ENCODE measurements around the gene MALL. TPM values are rescaled to one million over a fixed set of nuclear protein-coding genes. Genes with fewer than 3 reads are reported as not detected.

MALL gene
- total and polyA plus RNA-seq, 2 of the 8 experiments (the other 6 are each of a cell fraction or from before 2014, with no cell fraction given), result 3.9 to 8.0 TPM

- Histone ChIP-seq H3K23me2 (ENCODE audit: low read depth, low read length) (no peaks in the 10 kb centered on the region), H3K14ac (ENCODE audit: insufficient read length) (no peak overlapping the region), H3K56ac (replicated peaks; ENCODE audit: insufficient read length, low read depth, low read length) (no peak overlapping the region), H3K4me1 (replicated peaks in 1 of 4; ENCODE audit: control insufficient read depth in 3 of 4, insufficient read depth in 4 of 4, low read length in 3 of 4) (no peaks in the 10 kb centered on the region), H3K27me3 (replicated peaks in 1 of 4; ENCODE audit: control insufficient read depth in 3 of 4, extremely low read depth in 1 of 4, insufficient read depth in 3 of 4, low read length in 3 of 4) (peaks cover 0 to 5% (median 0%) of the 10 kb centered on the region in 4 experiments; a peak in 3 of 7 replicates), H2BK5ac (ENCODE audit: low read depth, low read length) (no peak overlapping the region), H4K8ac (ENCODE audit: extremely low read depth, insufficient read depth, low read length) (no peak overlapping the region), H2BK12ac (ENCODE audit: low read depth, low read length) (no peak overlapping the region), H3K9me3 (ENCODE audit: insufficient read depth in 2 of 2, low read depth in 1 of 2, low read length in 1 of 2) (no peaks in the 10 kb centered on the region), H4K5ac (ENCODE audit: insufficient read length, low read depth, low read length) (no peak overlapping the region), H2BK120ac (replicated peaks; ENCODE audit: low read depth, low read length) (no peak overlapping the region), H4K91ac (replicated peaks; ENCODE audit: insufficient read length, low read length) (no peak overlapping the region), H2AFZ (ENCODE audit: low read length) (no peak overlapping the region), H4K20me1 (replicated peaks in 1 of 2; ENCODE audit: control insufficient read depth in 1 of 2, insufficient read depth in 2 of 2, low read length in 2 of 2) (no peaks in the 10 kb centered on the region), H3K4ac (replicated peaks; ENCODE audit: insufficient read length, low read depth, low read length) (no peak overlapping the region), H3K18ac (ENCODE audit: extremely low read depth, low read length) (no peak overlapping the region), H3K79me2 (ENCODE audit: control insufficient read depth in 1 of 2, insufficient read depth in 2 of 2, low read length in 2 of 2) (no peaks in the 10 kb centered on the region), H3K4me3 (ENCODE audit: extremely low read depth in 1 of 4, insufficient read depth in 2 of 4, low read depth in 3 of 4, low read length in 4 of 4) (no peak overlapping the region), H3K4me2 (ENCODE audit: insufficient read depth in 1 of 2, low read depth in 2 of 2, low read length in 2 of 2) (no peak overlapping the region), H3K36me3 (ENCODE audit: control insufficient read depth in 2 of 4, insufficient read depth in 4 of 4, low read length in 3 of 4) (no peaks in the 10 kb centered on the region), H3K27ac (ENCODE audit: low read depth, low read length) (no peak overlapping the region), H3K9ac (replicated peaks in 1 of 4; ENCODE audit: extremely low read depth in 1 of 4, low read depth in 3 of 4, low read length in 3 of 4) (no peak overlapping the region), H2AK5ac (ENCODE audit: low read depth, low read length) (no peak overlapping the region; the same call in 1 of the 2 replicates), H3K79me1 (ENCODE audit: low read depth, low read length) (no peaks in the 10 kb centered on the region), H3K23ac (ENCODE audit: insufficient read length) (no peak overlapping the region), H2BK15ac (ENCODE audit: low read length) (no peak overlapping the region), H2BK20ac (ENCODE audit: low read length) (no peak overlapping the region)
- no peak for TF ChIP-seq POLR2AphosphoS5 (IDR thresholded peaks at IDR 0.05; ENCODE audit: low read depth, low read length)
- no peak for TF ChIP-seq POLR2A (IDR thresholded peaks at IDR 0.05; ENCODE audit: control extremely low read depth in 1 of 2, low read depth in 2 of 2, low read length in 2 of 2)
- no peak for TF ChIP-seq NANOG (IDR thresholded peaks at IDR 0.05; ENCODE audit: insufficient read depth, low read depth, low read length, poor library complexity, severe bottlenecking)
- no peak for TF ChIP-seq CEBPB (IDR thresholded peaks at IDR 0.05; ENCODE audit: low read depth, low read length)
- no peak for TF ChIP-seq TAF1 (IDR thresholded peaks at IDR 0.05; ENCODE audit: low read depth, low read length)
- TF ChIP-seq NRF1 (IDR thresholded peaks at IDR 0.05; ENCODE audit: low read depth, low read length), result no peak
- no peak for TF ChIP-seq CHD2 (IDR thresholded peaks at IDR 0.05; ENCODE audit: low read length)
- TF ChIP-seq TAF7 (optimal IDR thresholded peaks at IDR 0.05; ENCODE audit: borderline replicate concordance, low read depth, low read length), result no peak
- no peak for TF ChIP-seq GTF2F1 (IDR thresholded peaks at IDR 0.05; ENCODE audit: borderline replicate concordance, low read depth, low read length)
- no peak for TF ChIP-seq SIX5 (IDR thresholded peaks at IDR 0.05; ENCODE audit: low read depth, low read length)
- POLR2A ChIA-PET (ENCODE audit: partially characterized antibody), result no interaction called here
- FAIRE-seq, result no peak
- WGBS, 2 experiments (ENCODE audit: extremely low coverage in 1 of 2, insufficient coverage in 1 of 2, insufficient read length in 1 of 2, insufficient replicate concordance in 2 of 2, low coverage in 1 of 2, low lambda C conversion rate in 2 of 2, missing lambda C conversion rate in 1 of 2), result 99% methylated on average over 3 of the region's 3 CpGs; no CpG with 5 or more reads in 1 of the 2 experiments
- no peak for DNase-seq (ENCODE audit: low read depth in 1 of 2, low spot score in 2 of 2)
- CTCF ChIA-PET (ENCODE audit: partially characterized antibody), result interaction anchor here (0.6 to 0.9 kb wide), 2 partner anchors 22 to 35 kb away, joined by 3 to 4 read pairs; no protein-coding TSS in a partner anchor
These were observed 6.0 kb upstream of the MALL start for GRCh38 chr2:110121592-110121991.
